Activated CD4-positive, alpha-beta T cell treated with anti-CD3 and anti-CD28 coated beads, Interleukin-2, amount 10 ng/mL, durations not matched to agents 7 days and 5 days (primary cell): Measurements from ENCODE around the gene PTPRT. TPM values are rescaled to one million over a fixed set of nuclear protein-coding genes. Genes with fewer than 3 reads are reported as not detected.

ENCODE experiments used
- CTCF ChIA-PET: fragments of 350-600 bp; sonication (Branson Sonifier 250); formaldehyde crosslinking; loops from one replicate; lab custom pipeline; 2021; ENCODE audit warnings: antibody characterized with exemption; lab: Charles Lee
- POLR2A ChIA-PET: fragments of 350-600 bp; sonication (Branson Sonifier 250); formaldehyde crosslinking; loops from one replicate; lab custom pipeline; 2021; ENCODE audit warnings: antibody characterized with exemption; lab: Charles Lee
- DNase-seq: peaks from one replicate; pipeline ENCODE4 v3.0.0-alpha.2; 2020
- H3K27ac Mint-ChIP-seq: one replicate; pipeline ENCODE4 v1.8.0; 2021; ENCODE audit warnings: mild to moderate bottlenecking, moderate library complexity, mixed read lengths
- H3K27me3 Mint-ChIP-seq: one replicate; pipeline ENCODE4 v1.8.0; 2021; ENCODE audit warnings: mixed read lengths
- H3K36me3 Mint-ChIP-seq: one replicate; pipeline ENCODE4 v1.8.0; 2021; ENCODE audit warnings: low read depth, mixed read lengths
- H3K4me1 Mint-ChIP-seq: one replicate; pipeline ENCODE4 v1.8.0; 2021; ENCODE audit warnings: mixed read lengths
- H3K4me3 Mint-ChIP-seq: one replicate; pipeline ENCODE4 v1.8.0; 2021; ENCODE audit warnings: mild to moderate bottlenecking, moderate library complexity, mixed read lengths
- H3K9me3 Mint-ChIP-seq: one replicate; pipeline ENCODE4 v1.8.0; 2021; ENCODE audit warnings: mixed read lengths
- total RNA-seq, 2 experiments: library from RNA; stranded (reverse); gene quantifications; one replicate each; pipeline ENCODE4 v1.2.3, GENCODE V29; 2021

The PTPRT gene
- total RNA-seq, 2 experiments from 2014 or later: not detected

DNA sequence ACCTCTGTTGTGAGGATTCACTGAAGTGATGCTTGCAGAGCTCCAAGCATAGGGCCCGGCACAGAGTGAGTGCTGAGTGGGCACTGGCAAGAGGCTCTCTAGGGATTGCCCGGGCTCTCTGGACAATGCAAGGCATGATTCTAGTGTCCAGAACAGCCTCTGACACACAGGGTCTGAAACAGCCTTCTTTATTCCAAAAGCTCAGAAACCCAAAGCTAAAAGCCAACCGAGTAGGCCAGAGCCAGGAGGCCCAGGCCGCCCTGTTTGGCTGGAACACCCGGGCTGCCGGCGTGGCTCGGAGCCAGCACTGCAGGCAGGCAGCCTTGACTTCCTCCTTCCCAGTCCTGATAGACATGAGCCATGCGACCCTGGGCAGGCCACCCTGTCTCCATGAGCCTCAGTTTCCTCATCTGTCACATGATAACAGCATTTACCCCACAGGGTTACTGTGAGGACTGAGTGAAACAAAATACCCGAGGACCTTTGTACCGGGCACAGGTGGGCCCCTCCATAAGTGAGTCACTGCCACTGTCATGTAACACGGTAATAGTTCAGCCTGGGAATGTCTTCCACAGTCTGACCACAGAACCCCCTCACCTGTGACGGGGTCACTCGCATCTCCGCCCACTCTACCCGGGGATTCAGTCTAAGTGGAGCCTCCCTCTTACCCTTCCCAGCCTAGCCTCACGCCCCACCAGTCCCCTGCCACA, 51.5 kb downstream of the PTPRT start:
- H3K27me3 Mint-ChIP-seq: no peaks in the 10 kb centered on the region
- no peaks in the 10 kb centered on the region for H3K36me3 Mint-ChIP-seq
- no peaks in the 10 kb centered on the region for H3K9me3 Mint-ChIP-seq
- H3K4me1 Mint-ChIP-seq: no peaks in the 10 kb centered on the region
- H3K4me3 Mint-ChIP-seq: no peak overlapping the region
- CTCF ChIA-PET: no interaction called here
- POLR2A ChIA-PET: no interaction called here
- H3K27ac Mint-ChIP-seq: no peak overlapping the region
- no peak for DNase-seq

DNA sequence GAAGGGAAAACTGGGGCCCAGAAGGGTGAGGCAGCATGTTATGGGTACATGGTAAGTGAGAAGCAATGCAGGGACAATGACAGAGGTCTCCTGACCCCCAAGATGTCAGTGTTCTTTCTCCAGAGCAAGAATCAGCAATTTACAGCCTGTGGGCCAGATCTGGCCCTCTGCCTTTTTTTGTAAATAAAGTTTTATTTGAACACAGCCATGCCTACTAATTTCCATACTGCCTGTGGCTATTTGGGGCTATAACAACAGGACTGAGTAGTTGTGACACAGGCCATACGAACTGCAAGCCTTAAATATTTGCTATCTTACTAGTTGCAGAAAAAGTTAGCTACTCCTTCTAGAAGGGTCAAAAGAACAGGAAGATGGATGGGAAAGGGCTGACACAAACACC, 52.5 kb downstream of the PTPRT start:
- H3K4me3 Mint-ChIP-seq: no peak overlapping the region
- no peaks in the 10 kb centered on the region for H3K27me3 Mint-ChIP-seq
- POLR2A ChIA-PET: no interaction called here
- H3K9me3 Mint-ChIP-seq: no peaks in the 10 kb centered on the region
- H3K36me3 Mint-ChIP-seq: no peaks in the 10 kb centered on the region
- no peak overlapping the region for H3K27ac Mint-ChIP-seq
- CTCF ChIA-PET: no interaction called here
- DNase-seq: no peak
- no peaks in the 10 kb centered on the region for H3K4me1 Mint-ChIP-seq

DNA sequence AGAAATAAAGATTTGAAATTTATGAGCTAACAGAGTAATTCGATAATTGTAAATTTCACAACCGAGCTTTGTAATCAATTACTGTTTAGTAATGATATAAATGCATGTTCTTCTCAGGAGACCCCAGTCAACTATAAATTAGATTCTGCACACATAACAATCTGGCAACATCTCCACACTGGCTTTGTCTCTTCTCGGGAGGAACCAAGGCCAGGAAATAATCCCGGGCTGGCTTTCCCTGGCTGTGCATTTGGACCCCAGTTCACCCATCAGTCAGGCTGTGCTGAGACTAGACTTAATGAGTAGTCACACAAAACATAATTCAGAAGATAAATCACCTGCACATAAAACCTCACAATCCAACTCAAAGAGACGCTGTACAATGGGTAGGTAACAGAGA, 65.5 kb downstream of the PTPRT start:
- Mint-ChIP-seq H3K9me3 (no peaks in the 10 kb centered on the region), H3K27ac (no peak overlapping the region), H3K27me3 (no peaks in the 10 kb centered on the region), H3K36me3 (no peaks in the 10 kb centered on the region), H3K4me3 (no peak overlapping the region), H3K4me1 (no peaks in the 10 kb centered on the region)
- ChIA-PET POLR2A (no interaction called here), CTCF (interaction anchor here (0.6 to 0.9 kb wide), 2 partner anchors 23 to 990 kb away, joined by 3 to 5 read pairs; no protein-coding TSS in a partner anchor)
- no peak for DNase-seq

DNA sequence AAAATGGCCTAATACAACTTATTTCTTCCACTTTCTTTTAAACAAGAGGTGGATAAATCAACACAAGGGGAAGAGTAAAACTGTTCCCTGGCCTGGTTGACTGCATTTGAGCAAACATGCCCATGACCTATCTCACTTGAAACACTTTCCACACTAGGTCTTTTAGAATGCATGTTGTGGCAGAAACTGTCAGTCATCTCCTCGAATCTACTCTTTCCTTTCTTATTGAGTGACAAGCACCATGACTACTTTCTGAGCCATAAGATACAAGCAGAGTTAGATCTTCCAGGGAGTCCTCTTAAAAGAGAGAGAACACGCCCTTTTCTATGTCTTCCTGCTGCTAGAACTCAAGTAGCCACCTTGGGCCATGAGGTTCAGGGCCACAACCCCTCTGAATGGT, 66.5 kb downstream of the PTPRT start:
- ChIA-PET POLR2A (no interaction called here), CTCF (no interaction called here)
- Mint-ChIP-seq H3K27ac (no peak overlapping the region), H3K9me3 (no peaks in the 10 kb centered on the region), H3K27me3 (no peaks in the 10 kb centered on the region), H3K36me3 (no peaks in the 10 kb centered on the region), H3K4me3 (no peak overlapping the region), H3K4me1 (no peaks in the 10 kb centered on the region)
- DNase-seq: no peak

DNA sequence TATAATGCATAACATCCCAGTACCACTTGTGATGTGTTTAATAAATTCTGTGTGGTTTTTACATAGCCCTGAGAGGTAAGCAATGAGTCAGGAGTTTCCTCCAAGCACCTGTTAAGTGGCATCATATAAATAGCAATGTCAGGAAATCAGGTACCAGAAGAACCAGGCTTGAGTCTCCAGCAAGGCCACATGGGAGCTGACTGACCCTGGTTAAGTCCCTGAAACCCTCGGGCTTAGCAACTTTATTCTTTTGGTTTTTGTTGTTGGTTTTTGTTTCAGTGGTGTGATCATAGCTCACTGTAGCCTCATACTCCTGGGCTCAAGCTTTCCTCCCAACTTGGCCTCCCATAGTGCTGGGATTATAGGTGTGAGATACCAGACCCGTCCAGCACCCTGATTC, 70.0 kb downstream of the PTPRT start:
- Mint-ChIP-seq H3K4me1 (no peaks in the 10 kb centered on the region), H3K4me3 (no peak overlapping the region), H3K9me3 (no peaks in the 10 kb centered on the region), H3K36me3 (no peaks in the 10 kb centered on the region), H3K27ac (no peak overlapping the region), H3K27me3 (no peaks in the 10 kb centered on the region)
- CTCF ChIA-PET: no interaction called here
- no peak for DNase-seq
- POLR2A ChIA-PET: no interaction called here

DNA sequence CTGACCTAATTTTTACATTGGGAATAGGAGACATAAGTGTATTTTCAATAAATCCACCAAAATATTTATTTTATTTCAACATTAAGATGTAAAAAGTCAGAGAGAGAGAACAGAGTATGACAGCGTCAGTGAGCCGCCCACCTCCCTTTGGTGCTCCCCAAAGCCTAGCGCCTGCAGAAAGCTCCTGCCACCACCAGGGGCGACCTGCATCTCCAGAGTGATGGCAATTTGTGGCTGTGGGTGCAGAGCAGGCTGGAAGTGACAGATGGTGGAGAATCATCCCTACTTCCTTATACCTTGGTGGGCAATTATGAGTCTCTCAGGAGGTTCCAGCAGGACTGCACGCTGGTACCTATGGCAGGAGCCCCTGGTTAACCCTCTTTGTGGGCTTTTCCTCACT, 87.3 kb downstream of the PTPRT start:
- H3K4me3 Mint-ChIP-seq: no peak overlapping the region
- CTCF ChIA-PET: no interaction called here
- no peaks in the 10 kb centered on the region for H3K9me3 Mint-ChIP-seq
- H3K27ac Mint-ChIP-seq: no peak overlapping the region
- no peaks in the 10 kb centered on the region for H3K36me3 Mint-ChIP-seq
- DNase-seq: no peak
- POLR2A ChIA-PET: no interaction called here
- H3K4me1 Mint-ChIP-seq: no peaks in the 10 kb centered on the region
- H3K27me3 Mint-ChIP-seq: no peaks in the 10 kb centered on the region

DNA sequence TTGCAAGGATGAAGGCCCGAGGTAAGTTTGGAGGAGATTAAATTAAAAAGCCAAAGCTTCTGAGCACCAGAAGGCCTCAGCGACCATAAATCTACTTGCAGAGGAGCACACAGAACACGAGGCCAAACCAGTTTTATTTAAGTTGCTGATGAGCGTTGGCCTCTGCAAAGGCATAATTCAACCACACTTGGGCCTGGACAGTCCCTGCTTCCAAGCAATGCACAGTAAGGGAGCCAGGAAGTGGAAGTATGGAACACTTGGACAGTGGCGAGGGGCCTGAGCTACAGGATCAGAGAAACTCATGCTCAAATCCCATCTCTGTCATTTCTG, 92.8 kb downstream of the PTPRT start:
- Mint-ChIP-seq H3K4me3 (no peak overlapping the region), H3K27ac (no peak overlapping the region), H3K9me3 (peaks cover 10% of the 10 kb centered on the region), H3K4me1 (no peaks in the 10 kb centered on the region), H3K27me3 (no peaks in the 10 kb centered on the region), H3K36me3 (no peaks in the 10 kb centered on the region)
- DNase-seq: no peak
- ChIA-PET CTCF (no interaction called here), POLR2A (no interaction called here)

DNA sequence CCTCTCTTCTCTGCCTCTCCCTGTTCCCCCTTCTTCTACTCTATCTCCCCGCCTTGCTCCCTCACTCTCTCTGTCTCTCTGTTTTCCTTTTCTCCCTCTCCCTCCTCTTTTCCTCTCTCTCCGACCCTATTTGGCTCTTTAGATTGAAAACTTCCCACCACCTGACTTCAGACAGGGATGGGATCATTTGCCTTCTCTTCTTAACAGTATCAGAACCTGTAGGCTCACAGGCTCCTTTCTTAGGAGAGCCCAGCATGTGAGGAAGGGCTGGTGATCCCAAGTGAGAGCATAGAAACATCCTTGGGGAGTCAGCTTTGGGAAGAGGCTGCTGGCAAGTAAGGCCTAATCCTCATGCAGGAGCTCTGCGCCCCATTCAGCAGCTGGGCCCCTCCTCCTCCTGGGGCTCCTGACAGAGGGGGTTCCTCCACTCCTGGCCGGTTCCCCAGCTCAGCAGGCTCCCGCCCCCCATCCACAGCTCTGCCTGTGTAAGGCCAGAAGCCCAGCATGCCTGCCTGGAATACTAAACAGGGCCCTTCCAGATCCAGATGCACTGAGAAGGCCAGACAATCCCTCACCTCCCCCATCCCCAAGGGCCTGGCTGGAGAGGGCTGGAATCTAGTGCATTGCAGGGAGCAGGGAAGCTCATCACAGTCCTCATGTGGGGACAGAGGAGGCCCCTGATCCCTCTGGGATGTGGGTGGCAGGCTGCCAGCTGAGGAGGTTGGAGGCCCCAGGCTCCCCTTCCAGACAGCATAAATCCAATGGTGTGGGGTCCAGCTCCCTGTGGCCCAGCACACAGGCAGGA, 93.4 kb downstream of the PTPRT start:
- no peak for DNase-seq
- no peaks in the 10 kb centered on the region for H3K27me3 Mint-ChIP-seq
- no peak overlapping the region for H3K27ac Mint-ChIP-seq
- POLR2A ChIA-PET: no interaction called here
- H3K9me3 Mint-ChIP-seq: peaks cover 14% of the 10 kb centered on the region
- CTCF ChIA-PET: no interaction called here
- H3K4me1 Mint-ChIP-seq: no peaks in the 10 kb centered on the region
- H3K36me3 Mint-ChIP-seq: no peaks in the 10 kb centered on the region
- no peak overlapping the region for H3K4me3 Mint-ChIP-seq

DNA sequence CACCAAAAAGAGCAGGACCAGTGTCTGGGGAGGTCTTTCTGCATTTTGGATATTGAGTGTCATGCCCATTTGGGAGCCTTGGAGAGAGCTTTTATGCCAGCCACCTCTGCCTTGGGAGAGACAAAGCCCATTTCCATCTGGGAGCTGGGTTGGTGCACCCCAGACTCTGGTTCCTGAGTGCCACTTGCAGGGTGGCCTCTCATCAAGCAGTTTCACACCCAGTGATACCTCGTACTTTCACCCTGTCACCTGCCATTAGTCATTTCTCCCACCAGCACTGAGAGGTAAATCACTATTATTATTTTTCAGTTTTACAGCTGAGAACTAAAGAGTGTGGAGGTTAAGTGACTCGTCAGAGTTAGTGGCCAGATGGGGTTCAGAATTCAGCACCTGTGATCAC, 94.7 kb downstream of the PTPRT start:
- Mint-ChIP-seq H3K4me1 (no peaks in the 10 kb centered on the region), H3K36me3 (no peaks in the 10 kb centered on the region), H3K27me3 (no peaks in the 10 kb centered on the region), H3K9me3 (peaks cover 14% of the 10 kb centered on the region), H3K27ac (no peak overlapping the region), H3K4me3 (no peak overlapping the region)
- no peak for DNase-seq
- ChIA-PET POLR2A (no interaction called here), CTCF (interaction anchor here (1.1 kb wide), 1 partner anchor 16 kb away, joined by 3 read pairs; no protein-coding TSS in a partner anchor)

DNA sequence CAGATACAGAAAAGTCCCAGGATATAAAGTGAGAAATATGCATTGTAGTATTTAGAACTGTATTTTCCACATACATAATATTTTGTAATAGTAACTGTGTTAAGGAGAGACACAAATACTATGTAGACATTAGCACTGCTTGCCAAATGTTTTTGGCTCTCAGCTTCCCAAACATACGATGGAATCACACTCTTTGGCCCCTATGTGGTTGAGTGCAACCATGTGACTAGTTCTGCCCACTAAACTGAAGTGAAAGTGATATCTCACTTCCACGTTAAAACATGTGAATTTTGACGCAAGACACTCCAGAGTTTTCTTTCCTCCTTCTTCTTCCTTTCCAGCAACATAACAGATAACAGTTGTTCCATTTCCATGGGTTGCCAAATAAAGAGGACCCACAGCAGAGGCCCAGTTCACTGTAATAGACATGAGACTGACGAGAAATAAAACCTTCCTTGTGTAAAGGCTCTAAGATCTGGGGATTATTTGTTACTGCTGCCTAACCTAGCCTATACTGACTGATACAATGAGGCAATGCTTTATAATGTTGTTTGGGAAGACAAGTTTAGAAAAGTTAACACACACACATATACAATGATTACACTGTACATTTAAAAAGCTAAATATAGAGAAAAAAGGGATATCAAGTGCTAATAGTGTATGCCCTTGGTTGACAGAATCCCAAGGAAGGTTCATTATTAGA, 97.2 kb downstream of the PTPRT start:
- CTCF ChIA-PET: no interaction called here
- no peak overlapping the region for H3K27ac Mint-ChIP-seq
- no peak for DNase-seq
- H3K9me3 Mint-ChIP-seq: peaks cover 14% of the 10 kb centered on the region
- no peaks in the 10 kb centered on the region for H3K27me3 Mint-ChIP-seq
- no peak overlapping the region for H3K4me3 Mint-ChIP-seq
- no peaks in the 10 kb centered on the region for H3K36me3 Mint-ChIP-seq
- POLR2A ChIA-PET: no interaction called here
- no peaks in the 10 kb centered on the region for H3K4me1 Mint-ChIP-seq

DNA sequence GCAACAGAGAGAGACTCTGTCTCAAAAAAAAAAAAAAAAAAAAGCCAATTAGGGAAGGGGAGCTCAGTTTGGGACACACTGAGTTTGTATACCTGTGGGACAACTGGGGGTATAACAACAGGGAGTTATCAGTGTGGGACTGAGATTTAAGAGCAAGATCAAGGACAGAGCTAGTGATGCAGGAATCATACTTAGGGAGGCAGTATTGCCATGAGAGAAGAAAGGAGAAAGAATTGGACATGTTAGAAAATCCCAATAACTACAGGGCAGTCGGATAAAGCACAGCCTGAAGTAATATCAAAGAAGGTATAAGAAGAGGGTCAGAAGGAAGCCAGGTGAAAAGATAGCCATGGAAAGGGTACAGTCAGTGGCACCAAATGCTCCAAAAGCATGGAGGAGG, 121.2 kb downstream of the PTPRT start:
- ChIA-PET CTCF (interaction anchor here (1.1 kb wide), 1 partner anchor 49 kb away, joined by 3 read pairs; no protein-coding TSS in a partner anchor), POLR2A (no interaction called here)
- Mint-ChIP-seq H3K4me1 (no peaks in the 10 kb centered on the region), H3K27me3 (no peaks in the 10 kb centered on the region), H3K27ac (no peak overlapping the region), H3K9me3 (peaks cover 2% of the 10 kb centered on the region), H3K4me3 (no peak overlapping the region), H3K36me3 (no peaks in the 10 kb centered on the region)
- no peak for DNase-seq

DNA sequence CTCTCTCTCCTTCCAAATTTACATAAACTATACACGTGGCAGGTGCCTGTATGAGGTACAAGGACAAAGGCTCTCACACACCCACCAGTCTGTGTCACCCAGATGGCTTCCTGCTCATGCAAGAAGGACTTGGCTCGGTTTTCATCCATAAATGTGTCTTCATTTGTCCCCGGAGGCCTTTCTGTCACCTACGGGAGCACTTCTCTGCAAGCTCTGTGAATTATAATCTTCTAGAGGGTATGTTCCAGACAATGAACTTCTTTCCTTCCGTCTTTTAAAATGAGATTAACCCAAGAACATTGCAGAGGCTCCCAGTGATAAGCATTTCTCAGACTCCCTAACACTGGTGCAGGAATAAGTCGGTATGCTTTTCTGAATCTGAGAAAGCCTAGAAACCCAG, 123.6 kb downstream of the PTPRT start:
- H3K27me3 Mint-ChIP-seq: no peaks in the 10 kb centered on the region
- no peak overlapping the region for H3K4me3 Mint-ChIP-seq
- ChIA-PET CTCF (no interaction called here), POLR2A (no interaction called here)
- DNase-seq: no peak
- no peaks in the 10 kb centered on the region for H3K4me1 Mint-ChIP-seq
- H3K27ac Mint-ChIP-seq: no peak overlapping the region
- H3K36me3 Mint-ChIP-seq: no peaks in the 10 kb centered on the region
- H3K9me3 Mint-ChIP-seq: peaks cover 2% of the 10 kb centered on the region

DNA sequence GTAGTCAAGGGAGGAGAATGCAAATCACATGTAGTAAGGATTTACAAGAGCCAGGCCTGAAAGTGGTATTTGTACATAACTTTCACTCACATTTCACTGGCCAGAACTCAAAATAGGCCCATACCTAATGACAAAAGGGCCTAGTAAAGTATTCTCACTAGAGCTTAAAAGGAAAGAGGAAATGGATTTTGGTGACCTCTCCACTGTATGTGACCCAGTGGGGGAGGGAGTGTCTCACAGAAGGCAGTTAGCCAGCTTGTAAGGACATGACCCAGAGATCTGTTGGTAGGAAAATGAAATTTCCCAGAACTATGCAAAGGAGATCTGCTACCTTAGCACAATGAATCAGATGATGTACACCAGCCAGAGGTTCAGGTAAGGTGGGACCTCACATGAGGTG, 124.4 kb downstream of the PTPRT start:
- H3K9me3 Mint-ChIP-seq: peaks cover 2% of the 10 kb centered on the region
- no peak for DNase-seq
- no peak overlapping the region for H3K4me3 Mint-ChIP-seq
- H3K27ac Mint-ChIP-seq: no peak overlapping the region
- CTCF ChIA-PET: no interaction called here
- POLR2A ChIA-PET: no interaction called here
- no peaks in the 10 kb centered on the region for H3K27me3 Mint-ChIP-seq
- H3K4me1 Mint-ChIP-seq: no peaks in the 10 kb centered on the region
- H3K36me3 Mint-ChIP-seq: no peaks in the 10 kb centered on the region
